ENCODE results near the gene BMI1.
A peak's percentile ranks its signal among the peaks of the same experiment; 100 is the strongest.

BMI1 gene

DNA sequence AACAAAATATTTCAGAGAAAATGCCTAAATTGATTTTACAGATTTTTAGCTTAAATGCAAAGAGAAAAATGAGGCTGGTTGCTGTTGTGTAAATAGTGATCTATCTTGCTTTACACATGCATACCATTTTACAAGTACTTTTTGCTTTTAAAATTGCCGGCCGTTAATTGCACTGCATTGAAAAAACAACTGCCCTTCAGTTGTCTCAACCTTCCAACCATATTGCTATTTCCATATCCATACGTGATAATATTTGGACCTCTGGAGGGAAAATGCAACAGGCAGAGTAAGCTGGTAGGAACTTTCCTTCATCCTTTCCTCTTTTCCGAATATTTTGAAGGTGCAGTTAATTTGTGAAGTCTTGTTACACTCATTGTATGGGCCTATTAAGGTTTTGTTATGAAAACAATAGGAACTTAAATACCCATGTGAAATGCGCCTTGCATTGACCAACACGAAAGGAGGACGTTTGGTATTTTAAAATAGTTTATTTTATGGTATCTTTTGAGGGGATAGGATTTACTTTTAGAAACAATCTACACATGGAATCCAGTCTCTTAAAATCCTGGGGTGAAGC, 11.3 kb downstream of the BMI1 start:
- no peak for DNase-seq (ENCODE audit: extremely low read depth, low read depth)
- H3K4me3 ChIP-seq (replicated peaks; ENCODE audit: low read depth, low read length) = no peak overlapping the region
- TF ChIP-seq, protein P1, sequence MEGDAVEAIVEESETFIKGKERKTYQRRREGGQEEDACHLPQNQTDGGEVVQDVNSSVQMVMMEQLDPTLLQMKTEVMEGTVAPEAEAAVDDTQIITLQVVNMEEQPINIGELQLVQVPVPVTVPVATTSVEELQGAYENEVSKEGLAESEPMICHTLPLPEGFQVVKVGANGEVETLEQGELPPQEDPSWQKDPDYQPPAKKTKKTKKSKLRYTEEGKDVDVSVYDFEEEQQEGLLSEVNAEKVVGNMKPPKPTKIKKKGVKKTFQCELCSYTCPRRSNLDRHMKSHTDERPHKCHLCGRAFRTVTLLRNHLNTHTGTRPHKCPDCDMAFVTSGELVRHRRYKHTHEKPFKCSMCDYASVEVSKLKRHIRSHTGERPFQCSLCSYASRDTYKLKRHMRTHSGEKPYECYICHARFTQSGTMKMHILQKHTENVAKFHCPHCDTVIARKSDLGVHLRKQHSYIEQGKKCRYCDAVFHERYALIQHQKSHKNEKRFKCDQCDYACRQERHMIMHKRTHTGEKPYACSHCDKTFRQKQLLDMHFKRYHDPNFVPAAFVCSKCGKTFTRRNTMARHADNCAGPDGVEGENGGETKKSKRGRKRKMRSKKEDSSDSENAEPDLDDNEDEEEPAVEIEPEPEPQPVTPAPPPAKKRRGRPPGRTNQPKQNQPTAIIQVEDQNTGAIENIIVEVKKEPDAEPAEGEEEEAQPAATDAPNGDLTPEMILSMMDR (IDR thresholded peaks at IDR 0.05; ENCODE audit: low read depth, low read length, missing control alignments) = no peak

DNA sequence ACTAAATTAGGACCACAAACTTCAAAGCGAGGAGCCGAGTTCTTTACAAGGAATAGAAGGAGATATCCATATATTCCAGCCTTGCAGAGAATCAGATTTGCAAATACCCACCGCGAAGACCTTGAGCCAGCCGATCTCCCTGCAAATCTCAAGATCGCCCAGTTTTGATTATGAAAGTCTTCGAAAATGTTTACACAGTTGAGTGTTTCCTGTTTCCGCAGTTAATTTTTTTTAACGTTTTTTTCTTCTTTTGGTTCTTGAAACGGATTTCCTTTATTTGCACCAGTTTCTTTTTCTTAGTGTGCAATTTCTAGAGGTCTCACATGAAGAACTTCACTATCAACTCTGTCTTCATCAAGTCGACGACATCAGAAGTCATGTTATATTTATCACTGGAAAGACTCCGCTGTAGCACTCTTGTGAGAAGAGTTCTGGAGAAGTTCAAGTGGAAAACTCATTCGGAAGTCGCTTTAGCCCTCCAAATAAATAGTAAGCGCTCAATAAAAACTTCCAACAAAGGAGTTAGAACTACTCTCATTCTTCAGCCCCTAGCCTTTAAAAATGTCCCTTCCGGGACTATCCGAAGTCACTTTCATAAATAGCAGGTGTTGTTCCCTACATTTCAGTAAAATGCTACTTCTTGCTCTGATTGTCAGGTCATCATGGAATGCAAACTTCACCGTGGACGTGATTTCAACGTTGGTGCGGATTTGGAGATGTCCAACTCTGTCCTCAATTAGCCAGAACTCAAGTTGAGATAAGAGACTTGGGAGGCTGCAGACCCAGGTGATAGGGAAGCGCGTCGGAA, 12.5 kb downstream of the BMI1 start:
- TF ChIP-seq, protein P1 (IDR thresholded peaks at IDR 0.05; ENCODE audit: low read depth, low read length, missing control alignments) = no peak
- no peak for DNase-seq (ENCODE audit: extremely low read depth, low read depth)

DNA sequence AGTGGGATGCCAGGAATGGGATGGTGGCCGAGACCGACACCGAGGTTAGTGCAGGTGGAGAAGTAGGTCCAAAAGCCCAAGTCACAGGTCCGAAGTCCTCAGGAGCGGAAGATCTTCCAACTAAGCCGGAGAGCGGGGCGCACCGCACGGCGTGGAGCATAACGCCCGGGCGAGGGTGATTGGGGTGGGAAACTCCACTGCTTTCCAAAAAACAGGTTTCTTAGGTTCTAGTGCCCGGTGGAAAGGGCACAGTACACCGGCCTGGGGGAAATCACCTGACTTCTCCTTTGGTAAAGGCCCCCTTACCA, 13.0 kb downstream of the BMI1 start:
- no peak overlapping the region for H3K4me3 ChIP-seq (replicated peaks; ENCODE audit: low read depth, low read length)
- TF ChIP-seq, protein P1 (IDR thresholded peaks at IDR 0.05; ENCODE audit: low read depth, low read length, missing control alignments) = no peak
- no peak for DNase-seq (ENCODE audit: extremely low read depth, low read depth)

More for the DNA sequence above, 12.5 kb downstream of the BMI1 start:
- H3K4me3 ChIP-seq (replicated peaks; ENCODE audit: low read depth, low read length) = no peak overlapping the region

DNA sequence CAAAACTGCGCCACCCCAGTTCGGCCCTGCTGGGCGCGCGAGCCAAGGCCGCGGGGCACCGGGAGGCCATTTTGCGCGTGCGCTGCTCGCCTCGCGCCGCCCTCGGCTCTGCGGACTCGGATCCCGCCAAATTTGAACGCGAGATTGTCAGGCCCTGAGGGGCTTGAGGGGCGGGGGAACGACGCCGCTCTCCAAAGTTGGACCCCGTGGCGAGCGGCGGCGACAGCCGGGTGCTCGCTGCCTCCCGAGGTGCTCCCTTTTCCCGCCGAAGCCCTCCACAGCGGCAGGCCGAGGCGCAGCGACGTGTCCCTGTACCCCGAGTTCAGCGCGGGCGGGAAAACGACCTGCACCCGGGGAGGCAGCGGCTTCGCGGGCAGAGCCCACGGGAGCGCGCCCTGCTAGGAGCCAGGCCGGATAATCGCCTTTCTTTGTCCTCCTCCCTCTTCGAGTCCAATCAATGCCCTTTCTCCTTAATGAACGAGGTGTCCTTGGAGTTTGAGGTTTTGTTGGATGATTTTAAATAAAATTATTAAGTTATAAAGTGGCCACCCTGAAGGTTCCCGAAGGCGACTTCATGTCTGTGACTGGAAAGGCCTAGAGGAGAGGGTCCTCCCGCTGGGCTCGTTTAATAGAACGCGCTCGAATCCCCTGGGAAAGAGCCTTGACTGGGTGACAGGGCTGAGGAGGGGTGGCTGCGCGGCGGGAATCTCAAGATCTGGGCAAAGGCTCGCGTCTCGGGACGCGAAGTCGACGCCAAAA, 13.7 kb downstream of the BMI1 start:
- TF ChIP-seq, protein P1 (IDR thresholded peaks at IDR 0.05; ENCODE audit: low read depth, low read length, missing control alignments) = no peak
- DNase-seq (ENCODE audit: extremely low read depth, low read depth) = no peak
- H3K4me3 ChIP-seq (replicated peaks; ENCODE audit: low read depth, low read length) = peak overlapping the region; percentile 35

DNA sequence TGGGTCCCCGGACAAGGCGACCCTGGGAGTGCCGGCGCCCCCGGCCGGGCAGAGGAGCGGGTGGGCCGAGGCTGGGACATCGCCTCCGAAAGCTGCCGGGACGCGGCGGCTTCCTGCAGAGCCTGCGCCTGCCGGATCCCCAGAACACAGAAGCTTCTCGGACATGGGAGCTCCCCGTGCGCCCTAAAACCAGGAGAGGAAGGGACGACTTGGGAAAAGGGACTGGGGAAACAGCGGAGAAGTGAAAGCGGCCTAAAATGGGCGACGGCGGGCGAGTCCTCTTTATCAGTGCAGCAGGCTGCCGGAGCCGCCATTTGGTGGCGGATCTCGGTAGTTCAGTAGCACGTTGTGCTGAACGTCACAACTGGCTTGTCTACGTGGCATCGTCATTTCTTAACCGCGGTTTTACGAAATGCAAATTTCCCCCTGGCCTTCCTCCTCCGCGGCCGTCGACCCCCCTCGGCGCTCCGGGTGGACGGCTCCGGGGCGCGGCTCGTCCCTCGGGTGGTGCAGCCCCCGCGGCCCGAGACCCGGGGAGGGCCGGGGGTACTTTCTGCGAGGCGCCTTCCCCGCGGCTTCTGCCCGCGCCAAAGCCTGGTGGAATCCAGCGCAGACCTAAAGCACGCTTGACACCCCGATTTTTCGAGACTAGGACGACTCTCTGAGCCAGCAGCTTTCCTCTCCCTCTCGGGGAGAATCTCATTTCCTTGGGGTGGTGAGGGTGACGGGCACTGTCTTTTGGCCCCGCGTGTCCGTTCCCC, 14.5 kb downstream of the BMI1 start:
- TF ChIP-seq, protein P1 (IDR thresholded peaks at IDR 0.05; ENCODE audit: low read depth, low read length, missing control alignments) = no peak
- no peak for DNase-seq (ENCODE audit: extremely low read depth, low read depth)
- H3K4me3 ChIP-seq (replicated peaks; ENCODE audit: low read depth, low read length) = peak overlapping the region; percentile 35

DNA sequence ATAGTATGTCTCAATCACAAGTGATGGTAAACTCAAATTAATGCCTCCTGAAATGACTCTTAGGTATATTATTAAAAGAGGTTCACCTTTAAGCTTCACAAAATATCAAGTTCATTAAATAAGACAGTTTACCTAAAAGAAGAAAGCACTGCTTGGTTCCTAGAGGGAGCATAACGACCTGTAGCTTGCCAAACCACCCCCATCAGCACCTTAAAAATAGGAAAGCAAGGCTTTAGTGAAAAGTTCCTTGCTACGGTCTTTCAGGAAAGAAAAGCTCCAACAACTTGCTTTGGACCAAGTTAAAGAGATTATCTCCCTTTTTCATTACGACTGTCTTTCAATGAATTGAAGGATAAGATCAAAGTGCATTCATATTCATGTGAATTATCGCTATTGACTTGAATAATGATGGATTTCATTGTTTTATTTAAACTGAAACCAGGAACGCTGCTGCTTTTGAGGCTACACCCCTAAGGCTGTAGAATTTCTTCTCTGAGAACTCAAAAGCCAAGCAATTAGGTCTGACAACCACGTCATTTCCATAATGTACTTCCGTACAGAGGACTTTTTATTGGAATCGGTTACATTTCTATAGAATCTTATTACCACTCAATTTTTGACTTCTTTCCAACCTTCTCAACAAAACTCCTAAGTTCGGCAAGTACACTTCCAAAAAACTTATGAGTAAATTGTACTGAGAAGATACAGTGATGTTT, 17.4 kb downstream of the BMI1 start:
- no peak for DNase-seq (ENCODE audit: extremely low read depth, low read depth)
- no peak overlapping the region for H3K4me3 ChIP-seq (replicated peaks; ENCODE audit: low read depth, low read length)
- TF ChIP-seq, protein P1 (IDR thresholded peaks at IDR 0.05; ENCODE audit: low read depth, low read length, missing control alignments) = no peak
